Measurements from ENCODE around the gene GLI3.

Gene GLI3

GRCh38 chr7:42189535-42189934 lies 47.5 kb downstream of the GLI3 start:
- DNase-seq, result no peak
- H3K4me3 Mint-ChIP-seq, result no peak overlapping the region
- H3K9me3 Mint-ChIP-seq, result no peaks in the 10 kb centered on the region
- peaks cover 12% of the 10 kb centered on the region for H3K4me1 Mint-ChIP-seq
- H3K27me3 Mint-ChIP-seq, result no peaks in the 10 kb centered on the region
- CTCF ChIA-PET, result no interaction called here
- H3K27ac Mint-ChIP-seq, result no peak overlapping the region
- no peaks in the 10 kb centered on the region for H3K36me3 Mint-ChIP-seq

GRCh38 chr7:42186151-42186550 lies 50.9 kb downstream of the GLI3 start:
- CTCF ChIA-PET, result interaction anchor here (0.7 kb wide), 1 partner anchor 241 kb away, joined by 3 read pairs; no protein-coding TSS in a partner anchor
- no peaks in the 10 kb centered on the region for H3K27me3 Mint-ChIP-seq
- H3K4me1 Mint-ChIP-seq, result peaks cover 2% of the 10 kb centered on the region
- H3K27ac Mint-ChIP-seq, result no peak overlapping the region
- H3K4me3 Mint-ChIP-seq, result no peak overlapping the region
- H3K36me3 Mint-ChIP-seq, result no peaks in the 10 kb centered on the region
- no peak for DNase-seq
- no peaks in the 10 kb centered on the region for H3K9me3 Mint-ChIP-seq

GRCh38 chr7:42185726-42186125 lies 51.3 kb downstream of the GLI3 start:
- CTCF ChIA-PET, result no interaction called here
- Mint-ChIP-seq H3K4me3 (no peak overlapping the region), H3K27me3 (no peaks in the 10 kb centered on the region), H3K27ac (no peak overlapping the region), H3K36me3 (no peaks in the 10 kb centered on the region), H3K9me3 (no peaks in the 10 kb centered on the region), H3K4me1 (peaks cover 2% of the 10 kb centered on the region)
- no peak for DNase-seq

- H3K27me3 Mint-ChIP-seq, result no peaks in the 10 kb centered on the region
- no peaks in the 10 kb centered on the region for H3K4me1 Mint-ChIP-seq
- no peaks in the 10 kb centered on the region for H3K36me3 Mint-ChIP-seq
- H3K27ac Mint-ChIP-seq, result no peak overlapping the region
- H3K9me3 Mint-ChIP-seq, result no peaks in the 10 kb centered on the region
- CTCF ChIA-PET, result no interaction called here
- no peak for DNase-seq
- H3K4me3 Mint-ChIP-seq, result no peak overlapping the region
These were observed 53.5 kb downstream of the GLI3 start for GRCh38 chr7:42183547-42183946.

GRCh38 chr7:42181566-42181965 lies 55.4 kb downstream of the GLI3 start:
- no peak for DNase-seq
- CTCF ChIA-PET, result no interaction called here
- Mint-ChIP-seq H3K9me3 (no peaks in the 10 kb centered on the region), H3K4me3 (no peak overlapping the region), H3K27me3 (no peaks in the 10 kb centered on the region), H3K36me3 (no peaks in the 10 kb centered on the region), H3K4me1 (no peaks in the 10 kb centered on the region), H3K27ac (no peak overlapping the region)

- Mint-ChIP-seq H3K9me3 (no peaks in the 10 kb centered on the region), H3K27ac (no peak overlapping the region), H3K36me3 (no peaks in the 10 kb centered on the region), H3K4me3 (no peak overlapping the region), H3K27me3 (peaks cover 4% of the 10 kb centered on the region), H3K4me1 (no peaks in the 10 kb centered on the region)
- CTCF ChIA-PET, result no interaction called here
- DNase-seq, result no peak
These were observed 56.2 kb downstream of the GLI3 start for GRCh38 chr7:42180806-42181205.

GRCh38 chr7:42176724-42177101 lies 60.3 kb downstream of the GLI3 start:
- no peak overlapping the region for H3K4me3 Mint-ChIP-seq
- no peak for DNase-seq
- CTCF ChIA-PET, result no interaction called here
- H3K27ac Mint-ChIP-seq, result no peak overlapping the region
- no peaks in the 10 kb centered on the region for H3K9me3 Mint-ChIP-seq
- H3K4me1 Mint-ChIP-seq, result no peaks in the 10 kb centered on the region
- H3K36me3 Mint-ChIP-seq, result no peaks in the 10 kb centered on the region
- peaks cover 4% of the 10 kb centered on the region for H3K27me3 Mint-ChIP-seq

- Mint-ChIP-seq H3K4me3 (no peak overlapping the region), H3K9me3 (no peaks in the 10 kb centered on the region), H3K27ac (no peak overlapping the region), H3K27me3 (peaks cover 4% of the 10 kb centered on the region), H3K36me3 (no peaks in the 10 kb centered on the region), H3K4me1 (no peaks in the 10 kb centered on the region)
- DNase-seq, result no peak
- CTCF ChIA-PET, result no interaction called here
These were observed 60.9 kb downstream of the GLI3 start for GRCh38 chr7:42175834-42176723.

- DNase-seq, result no peak
- H3K27ac Mint-ChIP-seq, result no peak overlapping the region
- CTCF ChIA-PET, result no interaction called here
- peaks cover 4% of the 10 kb centered on the region for H3K27me3 Mint-ChIP-seq
- no peaks in the 10 kb centered on the region for H3K36me3 Mint-ChIP-seq
- no peaks in the 10 kb centered on the region for H3K4me1 Mint-ChIP-seq
- H3K4me3 Mint-ChIP-seq, result no peak overlapping the region
- no peaks in the 10 kb centered on the region for H3K9me3 Mint-ChIP-seq
These were observed 62.6 kb downstream of the GLI3 start for GRCh38 chr7:42174391-42174912.

- Mint-ChIP-seq H3K4me1 (no peaks in the 10 kb centered on the region), H3K36me3 (no peaks in the 10 kb centered on the region), H3K27me3 (no peaks in the 10 kb centered on the region), H3K9me3 (no peaks in the 10 kb centered on the region), H3K4me3 (no peak overlapping the region), H3K27ac (no peak overlapping the region)
- no peak for DNase-seq
- CTCF ChIA-PET, result no interaction called here
These were observed 66.3 kb downstream of the GLI3 start for GRCh38 chr7:42170724-42171123.

GRCh38 chr7:42168512-42168911 lies 68.5 kb downstream of the GLI3 start:
- Mint-ChIP-seq H3K4me1 (no peaks in the 10 kb centered on the region), H3K9me3 (no peaks in the 10 kb centered on the region), H3K27ac (no peak overlapping the region), H3K4me3 (no peak overlapping the region), H3K27me3 (no peaks in the 10 kb centered on the region), H3K36me3 (no peaks in the 10 kb centered on the region)
- CTCF ChIA-PET, result no interaction called here
- DNase-seq, result no peak

GRCh38 chr7:42167631-42168236 lies 69.3 kb downstream of the GLI3 start:
- no peaks in the 10 kb centered on the region for H3K27me3 Mint-ChIP-seq
- no peak overlapping the region for H3K27ac Mint-ChIP-seq
- no peak for DNase-seq
- no peak overlapping the region for H3K4me3 Mint-ChIP-seq
- CTCF ChIA-PET, result no interaction called here
- H3K36me3 Mint-ChIP-seq, result no peaks in the 10 kb centered on the region
- no peaks in the 10 kb centered on the region for H3K4me1 Mint-ChIP-seq
- H3K9me3 Mint-ChIP-seq, result no peaks in the 10 kb centered on the region

- CTCF ChIA-PET, result no interaction called here
- no peaks in the 10 kb centered on the region for H3K27me3 Mint-ChIP-seq
- no peak overlapping the region for H3K27ac Mint-ChIP-seq
- H3K9me3 Mint-ChIP-seq, result no peaks in the 10 kb centered on the region
- H3K4me1 Mint-ChIP-seq, result no peaks in the 10 kb centered on the region
- no peaks in the 10 kb centered on the region for H3K36me3 Mint-ChIP-seq
- no peak for DNase-seq
- no peak overlapping the region for H3K4me3 Mint-ChIP-seq
These were observed 69.8 kb downstream of the GLI3 start for GRCh38 chr7:42167206-42167605.

- no peaks in the 10 kb centered on the region for H3K4me1 Mint-ChIP-seq
- CTCF ChIA-PET, result no interaction called here
- no peaks in the 10 kb centered on the region for H3K27me3 Mint-ChIP-seq
- no peak overlapping the region for H3K27ac Mint-ChIP-seq
- no peak for DNase-seq
- no peak overlapping the region for H3K4me3 Mint-ChIP-seq
- no peaks in the 10 kb centered on the region for H3K36me3 Mint-ChIP-seq
- no peaks in the 10 kb centered on the region for H3K9me3 Mint-ChIP-seq
These were observed 72.1 kb downstream of the GLI3 start for GRCh38 chr7:42164881-42165428.
